Upper lobe of left lung (tissue), 4 donors: ENCODE data around the gene GAST.

Experiments
- CTCF ChIP-seq, 6 experiments: fragments of 450-650 bp in 4 of 6; fragments of 200-600 bp in 2 of 6; sonication (generic) in 2 of 6; IDR thresholded peaks; one replicate each; pipeline ENCODE4 v1.5.1; 2016 to 2019; ENCODE audit warnings: antibody characterized with exemption in 6 of 6
- POLR2AphosphoS5 ChIP-seq, 2 donors: sonication (generic); formaldehyde crosslinking; IDR thresholded peaks; one replicate each; pipeline ENCODE4 v1.5.1; 2017; ENCODE audit warnings: antibody characterized with exemption in 2 of 2

- TF ChIP-seq CTCF (IDR thresholded peaks at IDR 0.05) (no peak), POLR2AphosphoS5 (IDR thresholded peaks at IDR 0.05) (no peak)
Observed at GRCh38 chr17:41666237-41666641, 45.9 kb upstream of the GAST start.
